ENCODE measurements around the gene BEAN1.

- TF ChIP-seq GATA3 (IDR thresholded peaks at IDR 0.05; ENCODE audit: low read depth, low read length) = no peak
- TF ChIP-seq GATA2 (IDR thresholded peaks at IDR 0.05; ENCODE audit: low read depth, low read length) = no peak
Measured at GRCh38 chr16:66397736-66398433, 29.2 kb upstream of the BEAN1 start.

All from SH-SY5Y (cell line).